ENCODE results near the gene FGF12. TPM values are rescaled to one million over a fixed set of nuclear protein-coding genes. Genes with fewer than 3 reads are reported as not detected.

The FGF12 gene
- total RNA-seq, 1 experiment from 2014 or later = 0.07 TPM

DNA sequence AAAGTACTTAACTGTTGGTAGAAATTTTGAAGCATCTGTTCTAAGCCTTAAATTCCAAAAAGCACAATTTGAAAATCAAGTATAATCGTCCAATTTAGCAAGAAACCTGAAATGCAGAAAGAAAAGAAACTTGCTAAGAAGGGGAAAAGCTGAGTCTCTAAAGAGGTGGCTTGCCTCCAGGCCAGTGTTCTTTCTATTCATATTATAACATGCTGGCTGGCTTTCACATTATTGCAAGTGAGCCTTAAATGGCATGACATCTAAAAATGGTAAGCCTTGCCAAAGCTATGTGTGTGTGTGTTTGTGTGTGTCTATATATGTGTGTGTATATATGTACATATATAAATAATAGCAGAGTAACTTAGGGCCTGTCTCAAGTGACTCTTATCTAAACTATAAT is 89.5 kb downstream of the FGF12 start:
- ATAC-seq = no peak
- H3K9ac ChIP-seq (ENCODE audit: low read length) = no peak overlapping the region
- no peaks in the 10 kb centered on the region for H3K9me3 ChIP-seq (ENCODE audit: control insufficient read depth in 1 of 2, insufficient read depth in 1 of 2, low read depth in 1 of 2, low read length in 2 of 2)
- intact Hi-C loops (cut with micrococcal nuclease) = no loop called here
- H3K36me3 ChIP-seq (ENCODE audit: control insufficient read depth in 1 of 2, insufficient read depth in 2 of 2, low read length in 2 of 2) = no peaks in the 10 kb centered on the region
- H2AFZ ChIP-seq (ENCODE audit: low read depth, low read length, poor library complexity, severe bottlenecking) = no peak overlapping the region
- POLR2A ChIA-PET = no interaction called here
- no peaks in the 10 kb centered on the region for H3K79me2 ChIP-seq (ENCODE audit: insufficient read depth, low read length)
- no peaks in the 10 kb centered on the region for H4K20me1 ChIP-seq (ENCODE audit: insufficient read depth)
- H3K9me2 ChIP-seq (ENCODE audit: insufficient read depth) = no peaks in the 10 kb centered on the region
- no TSS peak for BruUV-seq (replicated peaks)
- no peak overlapping the region for H3K27ac ChIP-seq (ENCODE audit: low read depth, low read length)
- H3K4me3 ChIP-seq (replicated peaks in 1 of 2; ENCODE audit: low read depth in 1 of 2, low read length in 2 of 2) = no peak overlapping the region
- H3K4me1 ChIP-seq (ENCODE audit: control insufficient read depth in 1 of 2, insufficient read depth in 2 of 2, low read length in 2 of 2) = no peaks in the 10 kb centered on the region
- RAD21 ChIA-PET (ENCODE audit: low non-redundant PET in 1 of 2, low total read pairs in 2 of 2, uncharacterized antibody in 2 of 2, unreplicated experiment in 2 of 2) = no interaction called here
- TF ChIP-seq CEBPB (IDR thresholded peaks at IDR 0.05; ENCODE audit: low read depth) = no peak
- no peak for TF ChIP-seq SRF (IDR thresholded peaks at IDR 0.05; ENCODE audit: low read depth)
- TF ChIP-seq JUND (IDR thresholded peaks at IDR 0.05) = no peak
- no peak for TF ChIP-seq YY1 (IDR thresholded peaks at IDR 0.05; ENCODE audit: extremely low read depth, insufficient replicate concordance, low read depth, low read length)
- TF ChIP-seq ZFX (IDR thresholded peaks at IDR 0.05) = no peak
- TF ChIP-seq EZH2phosphoT487 (IDR thresholded peaks at IDR 0.05; ENCODE audit: borderline replicate concordance) = no peak
- no peak for TF ChIP-seq TCF7L2 (IDR thresholded peaks at IDR 0.05; ENCODE audit: borderline replicate concordance, extremely low read depth, insufficient read depth, insufficient read length)
- TF ChIP-seq, protein P1, sequence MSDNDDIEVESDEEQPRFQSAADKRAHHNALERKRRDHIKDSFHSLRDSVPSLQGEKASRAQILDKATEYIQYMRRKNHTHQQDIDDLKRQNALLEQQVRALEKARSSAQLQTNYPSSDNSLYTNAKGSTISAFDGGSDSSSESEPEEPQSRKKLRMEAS (IDR thresholded peaks at IDR 0.05) = no peak
- TF ChIP-seq SP1 (IDR thresholded peaks at IDR 0.05; ENCODE audit: low read depth) = no peak
- TF ChIP-seq FOSL1 (IDR thresholded peaks at IDR 0.05; ENCODE audit: low read depth) = no peak
- TF ChIP-seq, protein P2, sequence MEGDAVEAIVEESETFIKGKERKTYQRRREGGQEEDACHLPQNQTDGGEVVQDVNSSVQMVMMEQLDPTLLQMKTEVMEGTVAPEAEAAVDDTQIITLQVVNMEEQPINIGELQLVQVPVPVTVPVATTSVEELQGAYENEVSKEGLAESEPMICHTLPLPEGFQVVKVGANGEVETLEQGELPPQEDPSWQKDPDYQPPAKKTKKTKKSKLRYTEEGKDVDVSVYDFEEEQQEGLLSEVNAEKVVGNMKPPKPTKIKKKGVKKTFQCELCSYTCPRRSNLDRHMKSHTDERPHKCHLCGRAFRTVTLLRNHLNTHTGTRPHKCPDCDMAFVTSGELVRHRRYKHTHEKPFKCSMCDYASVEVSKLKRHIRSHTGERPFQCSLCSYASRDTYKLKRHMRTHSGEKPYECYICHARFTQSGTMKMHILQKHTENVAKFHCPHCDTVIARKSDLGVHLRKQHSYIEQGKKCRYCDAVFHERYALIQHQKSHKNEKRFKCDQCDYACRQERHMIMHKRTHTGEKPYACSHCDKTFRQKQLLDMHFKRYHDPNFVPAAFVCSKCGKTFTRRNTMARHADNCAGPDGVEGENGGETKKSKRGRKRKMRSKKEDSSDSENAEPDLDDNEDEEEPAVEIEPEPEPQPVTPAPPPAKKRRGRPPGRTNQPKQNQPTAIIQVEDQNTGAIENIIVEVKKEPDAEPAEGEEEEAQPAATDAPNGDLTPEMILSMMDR (IDR thresholded peaks at IDR 0.05 in 2 of 3, conservative IDR thresholded peaks at IDR 0.05 in 1 of 3; ENCODE audit: borderline replicate concordance in 1 of 3, insufficient read depth in 1 of 3, low read depth in 2 of 3, low read length in 2 of 3) = no peak
- TF ChIP-seq, protein P3, sequence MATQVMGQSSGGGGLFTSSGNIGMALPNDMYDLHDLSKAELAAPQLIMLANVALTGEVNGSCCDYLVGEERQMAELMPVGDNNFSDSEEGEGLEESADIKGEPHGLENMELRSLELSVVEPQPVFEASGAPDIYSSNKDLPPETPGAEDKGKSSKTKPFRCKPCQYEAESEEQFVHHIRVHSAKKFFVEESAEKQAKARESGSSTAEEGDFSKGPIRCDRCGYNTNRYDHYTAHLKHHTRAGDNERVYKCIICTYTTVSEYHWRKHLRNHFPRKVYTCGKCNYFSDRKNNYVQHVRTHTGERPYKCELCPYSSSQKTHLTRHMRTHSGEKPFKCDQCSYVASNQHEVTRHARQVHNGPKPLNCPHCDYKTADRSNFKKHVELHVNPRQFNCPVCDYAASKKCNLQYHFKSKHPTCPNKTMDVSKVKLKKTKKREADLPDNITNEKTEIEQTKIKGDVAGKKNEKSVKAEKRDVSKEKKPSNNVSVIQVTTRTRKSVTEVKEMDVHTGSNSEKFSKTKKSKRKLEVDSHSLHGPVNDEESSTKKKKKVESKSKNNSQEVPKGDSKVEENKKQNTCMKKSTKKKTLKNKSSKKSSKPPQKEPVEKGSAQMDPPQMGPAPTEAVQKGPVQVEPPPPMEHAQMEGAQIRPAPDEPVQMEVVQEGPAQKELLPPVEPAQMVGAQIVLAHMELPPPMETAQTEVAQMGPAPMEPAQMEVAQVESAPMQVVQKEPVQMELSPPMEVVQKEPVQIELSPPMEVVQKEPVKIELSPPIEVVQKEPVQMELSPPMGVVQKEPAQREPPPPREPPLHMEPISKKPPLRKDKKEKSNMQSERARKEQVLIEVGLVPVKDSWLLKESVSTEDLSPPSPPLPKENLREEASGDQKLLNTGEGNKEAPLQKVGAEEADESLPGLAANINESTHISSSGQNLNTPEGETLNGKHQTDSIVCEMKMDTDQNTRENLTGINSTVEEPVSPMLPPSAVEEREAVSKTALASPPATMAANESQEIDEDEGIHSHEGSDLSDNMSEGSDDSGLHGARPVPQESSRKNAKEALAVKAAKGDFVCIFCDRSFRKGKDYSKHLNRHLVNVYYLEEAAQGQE (IDR thresholded peaks at IDR 0.05; ENCODE audit: low read depth) = no peak
- no peak for TF ChIP-seq POLR2AphosphoS5 (IDR thresholded peaks at IDR 0.05; ENCODE audit: low read depth, low read length)
- no peak for TF ChIP-seq RAD21 (IDR thresholded peaks at IDR 0.05; ENCODE audit: low read depth)
- peaks cover 37% of the 10 kb centered on the region for H3K27me3 ChIP-seq (ENCODE audit: insufficient read depth, low read length)
- no peak overlapping the region for H3K4me2 ChIP-seq (ENCODE audit: low read length)
- no peak for DNase-seq (ENCODE audit: low read depth, low spot score)
- CTCF ChIA-PET = no interaction called here
